ENCODE measurements around the gene PIP5K1B. TPM values are rescaled to one million over a fixed set of nuclear protein-coding genes. Genes with fewer than 3 reads are reported as not detected.
A peak's percentile ranks its signal among the peaks of the same experiment; 100 is the strongest.

The PIP5K1B gene
- total and polyA plus RNA-seq, 2 of the 13 experiments (the other 11 are each of a cell fraction or from before 2014, with no cell fraction given): 15.8 to 17.5 TPM

DNA sequence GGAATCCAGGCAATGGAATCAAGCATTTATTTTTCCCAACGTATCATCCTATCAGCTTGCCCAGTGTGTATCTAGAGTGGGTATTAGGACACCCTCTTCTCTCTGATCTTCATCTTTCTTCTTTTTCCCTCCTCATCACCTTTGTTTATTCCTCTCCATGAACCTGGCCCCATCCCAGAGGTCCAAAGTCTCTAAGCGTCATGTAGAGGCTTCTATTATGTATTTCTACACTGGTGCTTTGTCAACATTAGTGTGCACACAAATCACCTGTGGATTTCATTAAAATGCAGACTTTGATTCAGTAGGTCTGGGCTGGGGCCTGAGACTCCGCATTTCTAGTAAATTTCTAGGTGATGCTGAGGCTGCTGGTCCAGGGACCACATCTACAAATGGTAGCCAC lies 19.8 kb upstream of the PIP5K1B start:
- no peak for FAIRE-seq
- no peak overlapping the region for H2AFZ ChIP-seq (ENCODE audit: low read length)
- in situ Hi-C loops (cut with HindIII; ENCODE audit: extremely low pct_ligation_motif_present, low pct_unique_long_range_greater_than_20kb): no loop called here
- no peak for TF ChIP-seq IRF9 (CRISPR knock-in tag; IDR thresholded peaks at IDR 0.05; ENCODE audit: borderline replicate concordance)
- TF ChIP-seq CERS6 (CRISPR knock-in tag; IDR thresholded peaks at IDR 0.05): no peak
- TF ChIP-seq FOXP1 (IDR thresholded peaks at IDR 0.05): no peak
- TF ChIP-seq FOXP1 (CRISPR knock-in tag; IDR thresholded peaks at IDR 0.05): peak; percentile 26; the same call in 1 of the 2 replicates
- no peak for TF ChIP-seq MIXL1 (CRISPR knock-in tag; IDR thresholded peaks at IDR 0.05)
- no peak for TF ChIP-seq CEBPG (CRISPR knock-in tag; IDR thresholded peaks at IDR 0.05)
- peak; percentile 15; the same call in 1 of the 2 replicates for TF ChIP-seq DPF2 (CRISPR knock-in tag; IDR thresholded peaks at IDR 0.05; ENCODE audit: borderline replicate concordance, low read depth)
- TF ChIP-seq, protein P1, sequence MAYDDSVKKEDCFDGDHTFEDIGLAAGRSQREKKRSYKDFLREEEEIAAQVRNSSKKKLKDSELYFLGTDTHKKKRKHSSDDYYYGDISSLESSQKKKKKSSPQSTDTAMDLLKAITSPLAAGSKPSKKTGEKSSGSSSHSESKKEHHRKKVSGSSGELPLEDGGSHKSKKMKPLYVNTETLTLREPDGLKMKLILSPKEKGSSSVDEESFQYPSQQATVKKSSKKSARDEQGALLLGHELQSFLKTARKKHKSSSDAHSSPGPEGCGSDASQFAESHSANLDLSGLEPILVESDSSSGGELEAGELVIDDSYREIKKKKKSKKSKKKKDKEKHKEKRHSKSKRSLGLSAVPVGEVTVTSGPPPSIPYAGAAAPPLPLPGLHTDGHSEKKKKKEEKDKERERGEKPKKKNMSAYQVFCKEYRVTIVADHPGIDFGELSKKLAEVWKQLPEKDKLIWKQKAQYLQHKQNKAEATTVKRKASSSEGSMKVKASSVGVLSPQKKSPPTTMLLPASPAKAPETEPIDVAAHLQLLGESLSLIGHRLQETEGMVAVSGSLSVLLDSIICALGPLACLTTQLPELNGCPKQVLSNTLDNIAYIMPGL (CRISPR knock-in tag; IDR thresholded peaks at IDR 0.05; ENCODE audit: borderline replicate concordance in 1 of 2, low read depth in 1 of 2): 0 out of 4 replicates have a peak, but pooled peaks of 1 of the 2 experiments have one; percentile 10
- TF ChIP-seq MEF2D (CRISPR knock-in tag; IDR thresholded peaks at IDR 0.05): no peak
- TF ChIP-seq ZNF333 (CRISPR knock-in tag; IDR thresholded peaks at IDR 0.05; ENCODE audit: borderline replicate concordance): no peak
- TF ChIP-seq ZNF331 (CRISPR knock-in tag; IDR thresholded peaks at IDR 0.05): 0 out of 2 replicates have a peak, but pooled peaks have one; percentile 6
- no peak for TF ChIP-seq DNMT1 (CRISPR knock-in tag; IDR thresholded peaks at IDR 0.05)
- TF ChIP-seq, protein P2, sequence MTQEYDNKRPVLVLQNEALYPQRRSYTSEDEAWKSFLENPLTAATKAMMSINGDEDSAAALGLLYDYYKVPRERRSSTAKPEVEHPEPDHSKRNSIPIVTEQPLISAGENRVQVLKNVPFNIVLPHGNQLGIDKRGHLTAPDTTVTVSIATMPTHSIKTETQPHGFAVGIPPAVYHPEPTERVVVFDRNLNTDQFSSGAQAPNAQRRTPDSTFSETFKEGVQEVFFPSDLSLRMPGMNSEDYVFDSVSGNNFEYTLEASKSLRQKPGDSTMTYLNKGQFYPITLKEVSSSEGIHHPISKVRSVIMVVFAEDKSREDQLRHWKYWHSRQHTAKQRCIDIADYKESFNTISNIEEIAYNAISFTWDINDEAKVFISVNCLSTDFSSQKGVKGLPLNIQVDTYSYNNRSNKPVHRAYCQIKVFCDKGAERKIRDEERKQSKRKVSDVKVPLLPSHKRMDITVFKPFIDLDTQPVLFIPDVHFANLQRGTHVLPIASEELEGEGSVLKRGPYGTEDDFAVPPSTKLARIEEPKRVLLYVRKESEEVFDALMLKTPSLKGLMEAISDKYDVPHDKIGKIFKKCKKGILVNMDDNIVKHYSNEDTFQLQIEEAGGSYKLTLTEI (CRISPR knock-in tag; conservative IDR thresholded peaks at IDR 0.05): no peak
- no peak for TF ChIP-seq GMEB2 (CRISPR knock-in tag; IDR thresholded peaks at IDR 0.05; ENCODE audit: low read depth)
- TF ChIP-seq TBX2 (CRISPR knock-in tag; IDR thresholded peaks at IDR 0.05; ENCODE audit: borderline replicate concordance): 0 out of 2 replicates have a peak, but pooled peaks have one; percentile 13
- TF ChIP-seq KAT7 (CRISPR knock-in tag; IDR thresholded peaks at IDR 0.05; ENCODE audit: borderline replicate concordance): no peak
- no peak for TF ChIP-seq SOX6 (IDR thresholded peaks at IDR 0.05)
- peak; percentile 53 for TF ChIP-seq SOX6 (CRISPR knock-in tag; IDR thresholded peaks at IDR 0.05)
- TF ChIP-seq XRCC5 (optimal IDR thresholded peaks at IDR 0.05; ENCODE audit: low read length): no peak

More for the DNA sequence above, 19.8 kb upstream of the PIP5K1B start:
- H3K4me3 ChIP-seq (replicated peaks in 1 of 3; ENCODE audit: insufficient read depth in 1 of 3, low read depth in 2 of 3, low read length in 3 of 3): peak overlapping the region in 1 of 3 experiments; percentile 13; a peak in 1 of 6 replicates
- WGBS (ENCODE audit: low lambda C conversion rate): 6% methylated on average over 3 of the region's 3 CpGs
- H3K79me2 ChIP-seq (ENCODE audit: insufficient read depth, low read length): no peaks in the 10 kb centered on the region
- peaks cover 24% of the 10 kb centered on the region for H3K4me1 ChIP-seq (ENCODE audit: insufficient read depth, low read length)
- peak overlapping the region; percentile 63 for H3K4me2 ChIP-seq (ENCODE audit: low read depth, low read length)
- no peaks in the 10 kb centered on the region for H3K9me3 ChIP-seq (ENCODE audit: low read length)
- ATAC-seq: peak; percentile 53
- no peak overlapping the region for H3K9ac ChIP-seq (ENCODE audit: insufficient read depth, low read depth, low read length)
- ChIA-PET POLR2A (interaction anchor here (1.3 to 1.5 kb wide), 2 partner anchors 21 to 94 kb away, joined by 3 read pairs; a partner anchor contains a TSS), CTCF (ENCODE audit: low intra/inter-chr PET ratio, low total read pairs) (interaction anchor here (1.0 to 1.8 kb wide), 2 partner anchors 20 to 101 kb away, joined by 3 to 8 read pairs; partner anchors contain the start of gene PIP5K1B)
- intact Hi-C loops (cut with micrococcal nuclease; ENCODE audit: unreplicated experiment): no loop called here
- peaks cover 0 to 5% of the 10 kb centered on the region in 2 experiments; a peak in 1 of 5 replicates for H3K27me3 ChIP-seq (ENCODE audit: control insufficient read depth in 1 of 2, insufficient read depth in 2 of 2, low read length in 2 of 2)
- no peaks in the 10 kb centered on the region for H4K20me1 ChIP-seq (ENCODE audit: insufficient read depth, low read length)
- no TSS peak for BruUV-seq (replicated peaks)
- no peak overlapping the region for H3K27ac ChIP-seq (ENCODE audit: extremely low read length, insufficient read depth, low read length)
- no peaks in the 10 kb centered on the region for H3K36me3 ChIP-seq (replicated peaks in 1 of 2; ENCODE audit: control insufficient read depth in 1 of 2, insufficient read depth in 2 of 2, low read length in 2 of 2)
- peak; percentile 82 for DNase-seq (ENCODE audit: low spot score)
